ENCODE data around the gene CCDC81. TPM values are rescaled to one million over a fixed set of nuclear protein-coding genes. Genes with fewer than 3 reads are reported as not detected.

CCDC81 gene
- total RNA-seq, 2 experiments from 2014 or later = 0.27 to 0.47 TPM

GRCh38 chr11:86461892-86462291 lies 87.2 kb downstream of the CCDC81 start:
- no peak for TF ChIP-seq CTCF (IDR thresholded peaks at IDR 0.05)
- intact Hi-C loops (cut with DNase I, micrococcal nuclease) = no loop called here

GRCh38 chr11:86463120-86463519 lies 88.4 kb downstream of the CCDC81 start:
- H3K4me1 Mint-ChIP-seq (ENCODE audit: low read depth) = no peaks in the 10 kb centered on the region
- Histone ChIP-seq H3K4me1 (ENCODE audit: insufficient read depth, low read length) (no peaks in the 10 kb centered on the region), H3K27ac (ENCODE audit: low read depth in 1 of 2, low read length in 2 of 2) (no peak overlapping the region), H3K4me3 (ENCODE audit: low read length) (no peak overlapping the region), H3K9me3 (ENCODE audit: control insufficient read depth in 1 of 2, insufficient read depth in 1 of 2, low read length in 2 of 2) (no peaks in the 10 kb centered on the region), H3K27me3 (ENCODE audit: control insufficient read depth in 1 of 2, insufficient read depth in 2 of 2, low read length in 2 of 2) (no peaks in the 10 kb centered on the region), H3K36me3 (ENCODE audit: insufficient read depth, low read length) (no peaks in the 10 kb centered on the region)
- intact Hi-C loops (cut with DNase I, micrococcal nuclease) = no loop called here
- POLR2A ChIA-PET = no interaction called here
- no peaks in the 10 kb centered on the region for H3K27me3 Mint-ChIP-seq
- no peak for TF ChIP-seq CTCF (IDR thresholded peaks at IDR 0.05)
- DNase-seq = no peak
- ATAC-seq (ENCODE audit: poor library complexity) = no peak
- H3K9me3 Mint-ChIP-seq = no peaks in the 10 kb centered on the region
- H3K4me3 Mint-ChIP-seq = no peak overlapping the region
- CTCF ChIA-PET = no interaction called here
- no peaks in the 10 kb centered on the region for H3K36me3 Mint-ChIP-seq (ENCODE audit: low read depth)
- H3K27ac Mint-ChIP-seq = no peak overlapping the region

More at GRCh38 chr11:86461892-86462291, 87.2 kb downstream of the CCDC81 start:
- no peaks in the 10 kb centered on the region for H3K27me3 Mint-ChIP-seq
- Histone ChIP-seq H3K4me1 (ENCODE audit: insufficient read depth, low read length) (no peaks in the 10 kb centered on the region), H3K27me3 (ENCODE audit: control insufficient read depth in 1 of 2, insufficient read depth in 2 of 2, low read length in 2 of 2) (no peaks in the 10 kb centered on the region), H3K4me3 (ENCODE audit: low read length) (no peak overlapping the region), H3K9me3 (ENCODE audit: control insufficient read depth in 1 of 2, insufficient read depth in 1 of 2, low read length in 2 of 2) (no peaks in the 10 kb centered on the region), H3K36me3 (ENCODE audit: insufficient read depth, low read length) (no peaks in the 10 kb centered on the region), H3K27ac (ENCODE audit: low read depth in 1 of 2, low read length in 2 of 2) (no peak overlapping the region)
- CTCF ChIA-PET = interaction anchor here (0.6 kb wide), 1 partner anchor 14 kb away, joined by 3 read pairs; no protein-coding TSS in a partner anchor
- H3K4me3 Mint-ChIP-seq = no peak overlapping the region
- H3K9me3 Mint-ChIP-seq = no peaks in the 10 kb centered on the region
- no peak for DNase-seq
- POLR2A ChIA-PET = no interaction called here
- no peak for ATAC-seq (ENCODE audit: poor library complexity)
- no peak overlapping the region for H3K27ac Mint-ChIP-seq
- H3K36me3 Mint-ChIP-seq (ENCODE audit: low read depth) = no peaks in the 10 kb centered on the region
- no peaks in the 10 kb centered on the region for H3K4me1 Mint-ChIP-seq (ENCODE audit: low read depth)

GRCh38 chr11:86463955-86464354 lies 89.3 kb downstream of the CCDC81 start:
- no peak overlapping the region for H3K4me3 ChIP-seq (ENCODE audit: low read length)

More at GRCh38 chr11:86463955-86464354, 89.3 kb downstream of the CCDC81 start:
- Histone ChIP-seq H3K4me1 (ENCODE audit: insufficient read depth, low read length) (no peaks in the 10 kb centered on the region), H3K9me3 (ENCODE audit: control insufficient read depth in 1 of 2, insufficient read depth in 1 of 2, low read length in 2 of 2) (no peaks in the 10 kb centered on the region), H3K27ac (ENCODE audit: low read depth in 1 of 2, low read length in 2 of 2) (no peak overlapping the region), H3K27me3 (ENCODE audit: control insufficient read depth in 1 of 2, insufficient read depth in 2 of 2, low read length in 2 of 2) (no peaks in the 10 kb centered on the region), H3K36me3 (ENCODE audit: insufficient read depth, low read length) (no peaks in the 10 kb centered on the region)
- intact Hi-C loops (cut with DNase I, micrococcal nuclease) = no loop called here
- POLR2A ChIA-PET = no interaction called here
- DNase-seq (no peak), ATAC-seq (ENCODE audit: poor library complexity) (no peak)
- no peaks in the 10 kb centered on the region for H3K36me3 Mint-ChIP-seq (ENCODE audit: low read depth)
- TF ChIP-seq CTCF (IDR thresholded peaks at IDR 0.05) = no peak
- no peaks in the 10 kb centered on the region for H3K27me3 Mint-ChIP-seq
- H3K4me1 Mint-ChIP-seq (ENCODE audit: low read depth) = no peaks in the 10 kb centered on the region
- H3K4me3 Mint-ChIP-seq = no peak overlapping the region
- H3K27ac Mint-ChIP-seq = no peak overlapping the region
- H3K9me3 Mint-ChIP-seq = no peaks in the 10 kb centered on the region
- CTCF ChIA-PET = no interaction called here
